Body of pancreas (tissue), 4 donors: Measurements from ENCODE around the gene SH3TC1. TPM values are rescaled to one million over a fixed set of nuclear protein-coding genes. Genes with fewer than 3 reads are reported as not detected.

Experiments
- ATAC-seq: fragments of 150-250 bp; one replicate; pipeline ENCODE4 v1.9.1; 2016
- DNase-seq, 4 donors: peaks; one replicate each; pipeline ENCODE4 v3.0.0-alpha.2; 2019
- H3K27ac ChIP-seq, 4 donors: fragments of 200-600 bp; sonication (generic); 1 replicate in 3 of 4; 2 replicates in 1 of 4; pipeline versions ENCODE4 v1.5.1 to v1.6.1; 2016 to 2019; ENCODE audit warnings: mild to moderate bottlenecking in 1 of 4, mixed read lengths in 1 of 4, moderate library complexity in 1 of 4
- H3K27me3 ChIP-seq, 2 donors: fragments of 200-600 bp; sonication (generic); one replicate each; pipeline ENCODE4 v1.6.0; 2016; ENCODE audit warnings: mild to moderate bottlenecking in 1 of 2
- H3K36me3 ChIP-seq, 2 donors: fragments of 200-600 bp; sonication (generic); replicated peaks in 1 of 2; 2 replicates each; pipeline ENCODE4 v1.5.1; 2016; ENCODE audit warnings: low read depth in 2 of 2; ENCODE audit not compliant: insufficient read depth in 1 of 2
- H3K4me1 ChIP-seq: fragments of 200-600 bp; sonication (generic); one replicate; pipeline ENCODE4 v1.6.0; 2016
- H3K4me3 ChIP-seq, 2 donors: fragments of 200-600 bp; sonication (generic); 1 replicate in 1 of 2; 2 replicates in 1 of 2; pipeline ENCODE4 v1.5.1; 2016 to 2019
- H3K9me3 ChIP-seq, 3 donors: fragments of 200-600 bp; sonication (generic); 1 replicate in 2 of 3; 2 replicates in 1 of 3; pipeline ENCODE4 v1.5.1; 2016
- CTCF ChIP-seq, 7 experiments: fragments of 450-650 bp in 4 of 7; fragments of 200-600 bp in 3 of 7; sonication (generic) in 3 of 7; IDR thresholded peaks; one replicate each; pipeline ENCODE4 v1.5.1; 2016 to 2019; ENCODE audit warnings: antibody characterized with exemption in 7 of 7
- POLR2A ChIP-seq, 3 donors: fragments of 450-650 bp; IDR thresholded peaks; one replicate each; pipeline ENCODE4 v1.6.1; 2016; ENCODE audit warnings: antibody characterized with exemption in 3 of 3, mild to moderate bottlenecking in 2 of 3
- WGBS, 2 donors: methylation state at CpG; one replicate each; pipeline ENCODE4 v1.1.5; 2017; 5-methylcytosine and 5-hydroxymethylcytosine counted together
- intact Hi-C: fragments of 100-400 bp; cut with DNase I; formaldehyde crosslinking; loops from one replicate; pipeline ENCODE4 v1.15.1; 2023
- total RNA-seq, 2 donors: library from RNA; depleted of rRNA; stranded (reverse); fragments of >200 nt; gene quantifications; one replicate each; pipeline ENCODE4 v1.1.0, GENCODE V29; 2016

The SH3TC1 gene
- total RNA-seq, 2 donors from 2014 or later: 31.1 to 103 TPM

- TF ChIP-seq CTCF (IDR thresholded peaks at IDR 0.05) (no peak), POLR2A (IDR thresholded peaks at IDR 0.05) (no peak)
- Histone ChIP-seq H3K27ac (no peak overlapping the region), H3K36me3 (no peaks in the 10 kb centered on the region), H3K27me3 (no peaks in the 10 kb centered on the region), H3K4me1 (peaks cover 12% of the 10 kb centered on the region), H3K9me3 (no peaks in the 10 kb centered on the region), H3K4me3 (no peak overlapping the region)
- DNase-seq (peak; percentile 39 to 68 (median 62)), ATAC-seq (peak; percentile 57)
- WGBS, 2 donors: 75 to 82% methylated on average over 17 to 25 of the region's 25 CpGs
- intact Hi-C loops: no loop called here
These were observed 16.0 kb upstream of the SH3TC1 start for GRCh38 chr4:8182858-8183725.

- 83 to 85% methylated on average over 4 of the region's 4 CpGs for WGBS, 2 donors
- DNase-seq (no peak), ATAC-seq (no peak)
- Histone ChIP-seq H3K4me3 (no peak overlapping the region), H3K27ac (no peak overlapping the region), H3K36me3 (no peaks in the 10 kb centered on the region), H3K9me3 (no peaks in the 10 kb centered on the region), H3K27me3 (no peaks in the 10 kb centered on the region), H3K4me1 (peaks cover 19% of the 10 kb centered on the region)
- no peak for TF ChIP-seq CTCF (IDR thresholded peaks at IDR 0.05)
- TF ChIP-seq POLR2A (IDR thresholded peaks at IDR 0.05): no peak
- intact Hi-C loops: no loop called here
These were observed 15.0 kb upstream of the SH3TC1 start for GRCh38 chr4:8184061-8184460.

- Histone ChIP-seq H3K27ac (no peak overlapping the region), H3K27me3 (no peaks in the 10 kb centered on the region), H3K9me3 (no peaks in the 10 kb centered on the region), H3K4me3 (no peak overlapping the region), H3K36me3 (no peaks in the 10 kb centered on the region), H3K4me1 (peaks cover 23% of the 10 kb centered on the region)
- 81 to 87% methylated on average over 9 of the region's 9 CpGs for WGBS, 2 donors
- no peak for ATAC-seq
- TF ChIP-seq CTCF (IDR thresholded peaks at IDR 0.05) (no peak), POLR2A (IDR thresholded peaks at IDR 0.05) (no peak)
- intact Hi-C loops: no loop called here
- no peak for DNase-seq
These were observed 13.8 kb upstream of the SH3TC1 start for GRCh38 chr4:8185295-8185694.

- no peak overlapping the region for H3K4me3 ChIP-seq
- DNase-seq (no peak), ATAC-seq (no peak)
- no peak overlapping the region for H3K27ac ChIP-seq
- TF ChIP-seq POLR2A (IDR thresholded peaks at IDR 0.05): no peak
- no peaks in the 10 kb centered on the region for H3K36me3 ChIP-seq
- no peaks in the 10 kb centered on the region for H3K9me3 ChIP-seq
- H3K4me1 ChIP-seq: peaks cover 23% of the 10 kb centered on the region
- intact Hi-C loops: no loop called here
- WGBS, 2 donors: 92 to 100% methylated on average over 1 to 9 of the region's 9 CpGs
- H3K27me3 ChIP-seq: no peaks in the 10 kb centered on the region
These were observed 13.2 kb upstream of the SH3TC1 start for GRCh38 chr4:8185930-8186329.

- no peak overlapping the region for H3K27ac ChIP-seq
- intact Hi-C loops: no loop called here
- H3K4me1 ChIP-seq: peaks cover 18% of the 10 kb centered on the region
- 75 to 80% methylated on average over 11 to 12 of the region's 12 CpGs for WGBS, 2 donors
- TF ChIP-seq CTCF (IDR thresholded peaks at IDR 0.05) (no peak), POLR2A (IDR thresholded peaks at IDR 0.05) (no peak)
- no peaks in the 10 kb centered on the region for H3K27me3 ChIP-seq
- no peaks in the 10 kb centered on the region for H3K36me3 ChIP-seq
- no peaks in the 10 kb centered on the region for H3K9me3 ChIP-seq
- no peak overlapping the region for H3K4me3 ChIP-seq
- ATAC-seq (no peak), DNase-seq (no peak)
These were observed 11.0 kb upstream of the SH3TC1 start for GRCh38 chr4:8188085-8188484.
